Esophagus muscularis mucosa (tissue), 3 donors: ENCODE measurements around the gene AP4S1.

Experiments used
- CTCF ChIP-seq, 3 experiments: fragments of 200-600 bp in 2 of 3; fragments of 450-650 bp in 1 of 3; sonication (generic) in 2 of 3; IDR thresholded peaks; one replicate each; pipeline ENCODE4 v1.5.1; 2017 to 2019; ENCODE audit warnings: antibody characterized with exemption in 3 of 3, mild to moderate bottlenecking in 2 of 3, moderate library complexity in 1 of 3
- POLR2A ChIP-seq: fragments of 450-650 bp; IDR thresholded peaks from one replicate; pipeline ENCODE4 v1.6.1; 2017; ENCODE audit warnings: antibody characterized with exemption, moderate library complexity, mild to moderate bottlenecking, low read depth

DNA sequence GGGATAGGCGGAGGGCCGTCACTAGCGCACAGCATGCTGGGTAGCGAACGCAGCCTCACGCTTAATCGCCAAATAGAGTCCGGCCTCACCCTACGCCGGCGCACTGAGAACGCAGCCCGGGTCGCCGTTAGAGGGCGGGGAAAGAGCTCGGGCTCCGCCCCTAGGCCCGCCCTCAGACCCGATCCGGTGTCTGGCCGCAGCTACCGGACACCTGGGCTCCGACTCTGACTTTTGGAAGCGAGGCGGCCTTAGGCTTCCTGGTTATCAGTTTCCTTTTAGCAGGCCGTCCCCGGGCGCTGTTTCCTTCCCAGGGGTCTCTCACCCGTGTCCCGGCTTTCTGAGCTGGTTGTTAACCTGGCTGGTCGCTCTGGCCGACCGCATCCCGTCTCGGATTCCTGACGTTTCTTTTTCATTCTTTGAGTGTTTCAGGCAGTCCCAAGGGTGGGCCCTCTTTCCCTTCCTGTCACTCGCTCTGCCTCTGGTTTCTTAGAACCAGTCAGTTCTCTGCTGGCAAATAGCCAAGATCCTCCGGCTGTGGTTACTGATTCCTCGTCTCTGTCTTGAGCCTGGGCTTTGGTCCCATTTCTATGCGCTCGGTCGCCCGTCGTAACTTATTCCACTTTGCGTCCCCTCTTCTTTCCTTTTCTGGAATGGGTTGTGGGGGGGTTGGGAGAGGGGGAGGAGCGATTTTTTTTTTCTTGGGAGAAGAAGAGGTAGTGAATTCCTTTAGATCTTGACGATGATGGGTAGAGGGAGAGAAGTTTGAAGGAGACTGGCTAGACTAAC is 1.2 kb downstream of the AP4S1 start:
- TF ChIP-seq CTCF (IDR thresholded peaks at IDR 0.05) (no peak), POLR2A (peak; percentile 68)
